HepG2 (cell line): Measurements from ENCODE around the gene WDR93. TPM values are rescaled to one million over a fixed set of nuclear protein-coding genes. Genes with fewer than 3 reads are reported as not detected.

ENCODE experiments used
- ATAC-seq: fragments of 200-7000 bp; cut with Tn5 transposase; 3 replicates; pipeline ENCODE4 v1.9.1; 2020; ENCODE audit warnings: mild to moderate bottlenecking, moderate library complexity
- BruUV-seq: library from RNA; stranded (reverse); fragments of 400-500 nt; replicated peaks from 2 replicates; lab custom pipeline; 2021; lab: Mats Ljungman, UMichigan
- CTCF ChIA-PET: fragments of 300-600 bp; formaldehyde crosslinking; extraction: SDS; loops from one replicate; lab custom pipeline; 2021; ENCODE audit warnings: low total read pairs, inconsistent platforms, low intra/inter-chr PET ratio; lab: Yijun Ruan, JAX
- POLR2A ChIA-PET: fragments of 350-600 bp; sonication (Branson Sonifier 250); formaldehyde crosslinking; loops from one replicate; lab custom pipeline; 2020; ENCODE audit warnings: antibody characterized with exemption, inconsistent platforms; lab: Yijun Ruan, JAX
- DNase-seq: peaks from one replicate; pipeline ENCODE4 v3.0.0-alpha.2; 2015; ENCODE audit warnings: low spot score
- FAIRE-seq: peaks from 3 replicates; lab custom pipeline; 2011; peaks lifted over from hg19 to GRCh38; lab: Jason Lieb, UNC
- H2AFZ ChIP-seq: one replicate; pipeline ENCODE4 v1.6.1; 2011; ENCODE audit warnings: low read length, inconsistent platforms
- H3K27ac ChIP-seq: fragments of 300-600 bp; 3 replicates; pipeline ENCODE4 v1.8.0; 2011; ENCODE audit warnings: mixed run types, mild to moderate bottlenecking, mixed read lengths, low read length, inconsistent platforms; ENCODE audit not compliant: insufficient read depth; ENCODE audit errors: extremely low read length
- H3K27me3 ChIP-seq, 2 experiments: fragments of 200-600 bp in 1 of 2; 2 replicates in 1 of 2; 3 replicates in 1 of 2; pipeline versions ENCODE4 v1.6.0 to v1.8.0; 2011; ENCODE audit warnings: low read length in 2 of 2, mild to moderate bottlenecking in 2 of 2, moderate library complexity in 2 of 2, inconsistent platforms in 1 of 2; ENCODE audit not compliant: insufficient read depth in 2 of 2, control insufficient read depth in 1 of 2
- H3K36me3 ChIP-seq, 2 experiments: fragments of 200-600 bp in 1 of 2; replicated peaks in 1 of 2; 2 replicates in 1 of 2; 3 replicates in 1 of 2; pipeline versions ENCODE4 v1.5.1 to v1.8.0; 2011; ENCODE audit warnings: low read length in 2 of 2, inconsistent platforms in 1 of 2; ENCODE audit not compliant: insufficient read depth in 2 of 2, control insufficient read depth in 1 of 2
- H3K4me1 ChIP-seq: 2 replicates; pipeline ENCODE4 v1.5.1; 2012; ENCODE audit warnings: low read length, inconsistent platforms; ENCODE audit not compliant: insufficient read depth
- H3K4me2 ChIP-seq: 2 replicates; pipeline ENCODE4 v1.6.0; 2011; ENCODE audit warnings: low read depth, low read length, inconsistent platforms
- H3K4me3 ChIP-seq, 3 experiments: fragments of 200-600 bp in 1 of 3; sonication (generic), shearing (Covaris generic) in 1 of 3; replicated peaks in 1 of 3; 2 replicates each; pipeline ENCODE4 v1.5.1; 2011 to 2016; ENCODE audit warnings: low read length in 3 of 3, inconsistent platforms in 2 of 3, low read depth in 2 of 3, mild to moderate bottlenecking in 2 of 3, control low read depth in 1 of 3, mixed read lengths in 1 of 3; ENCODE audit not compliant: insufficient read depth in 1 of 3
- H3K79me2 ChIP-seq: one replicate; pipeline ENCODE4 v1.6.1; 2011; ENCODE audit warnings: low read length, inconsistent platforms; ENCODE audit not compliant: insufficient read depth
- H3K9ac ChIP-seq: 2 replicates; pipeline ENCODE4 v1.6.0; 2011; ENCODE audit warnings: mild to moderate bottlenecking, low read depth, low read length, inconsistent platforms; ENCODE audit not compliant: insufficient read depth
- H3K9me3 ChIP-seq: 2 replicates; pipeline ENCODE4 v1.5.1; 2012; ENCODE audit warnings: mild to moderate bottlenecking, low read length
- H4K20me1 ChIP-seq: 2 replicates; pipeline ENCODE4 v1.6.0; 2011; ENCODE audit warnings: inconsistent platforms, mild to moderate bottlenecking, low read length, moderate library complexity; ENCODE audit not compliant: insufficient read depth
- ASH2L ChIP-seq: fragments of 300-600, 200-600 bp; sonication (generic); IDR thresholded peaks from 2 replicates; pipeline ENCODE4 v1.7.0; 2017; ENCODE audit warnings: low read depth, mild to moderate bottlenecking, moderate library complexity, mixed read lengths, low read length; ENCODE audit not compliant: insufficient read length
- CC2D1A ChIP-seq: sonication (generic); formaldehyde crosslinking; IDR thresholded peaks from 2 replicates; pipeline ENCODE4 v1.8.1; 2023; ENCODE audit warnings: mild to moderate bottlenecking, missing genetic modification reagents
- GATAD1 ChIP-seq: IDR thresholded peaks from 2 replicates; pipeline ENCODE4 v1.6.1; 2016; ENCODE audit warnings: missing genetic modification reagents, missing compliant biosample characterization
- MYC ChIP-seq: sonication (generic); formaldehyde crosslinking; IDR thresholded peaks from 2 replicates; pipeline ENCODE4 v1.9.0; 2021; ENCODE audit warnings: missing genetic modification reagents, borderline replicate concordance
- NFATC3 ChIP-seq: sonication (generic); formaldehyde crosslinking; IDR thresholded peaks from 2 replicates; pipeline ENCODE4 v1.5.1; 2020; ENCODE audit warnings: mild to moderate bottlenecking, missing genetic modification reagents
- RORA ChIP-seq: sonication (generic); formaldehyde crosslinking; IDR thresholded peaks from 2 replicates; pipeline ENCODE4 v1.5.0; 2020; ENCODE audit warnings: mild to moderate bottlenecking, missing genetic modification reagents, moderate library complexity
- SIX1 ChIP-seq: sonication (generic); formaldehyde crosslinking; IDR thresholded peaks from 2 replicates; pipeline ENCODE4 v1.4.0; 2020; ENCODE audit warnings: missing genetic modification reagents, borderline replicate concordance
- ZMYM3 ChIP-seq: sonication (generic); formaldehyde crosslinking; IDR thresholded peaks from 2 replicates; pipeline ENCODE4 v1.5.1; 2020; ENCODE audit warnings: mild to moderate bottlenecking, missing genetic modification reagents
- ZNF143 ChIP-seq: sonication (generic); formaldehyde crosslinking; IDR thresholded peaks from 2 replicates; pipeline ENCODE4 v1.4.0; 2020; ENCODE audit warnings: missing genetic modification reagents
- ZNF607 ChIP-seq: sonication (generic); formaldehyde crosslinking; IDR thresholded peaks from 2 replicates; pipeline ENCODE4 v1.5.1; 2020; ENCODE audit warnings: missing genetic modification reagents, mild to moderate bottlenecking, borderline replicate concordance
- ZNF629 ChIP-seq: sonication (generic); formaldehyde crosslinking; conservative IDR thresholded peaks from 2 replicates; pipeline ENCODE4 v1.5.0; 2020; ENCODE audit warnings: missing genetic modification reagents
- ZNF687 ChIP-seq: sonication (generic); formaldehyde crosslinking; IDR thresholded peaks from 2 replicates; pipeline ENCODE4 v1.5.1; 2020; ENCODE audit warnings: mild to moderate bottlenecking, missing genetic modification reagents, moderate library complexity
- WGBS: methylation state at CpG from one replicate; pipeline ENCODE4 v1.1.6; 2017; ENCODE audit warnings: low lambda C conversion rate; 5-methylcytosine and 5-hydroxymethylcytosine counted together
- in situ Hi-C: cut with HindIII; loops from 2 replicates; pipeline ENCODE4 v1.10.0; 2017; ENCODE audit warnings: low pct_unique_long_range_greater_than_20kb; ENCODE audit not compliant: extremely low pct_ligation_motif_present
- intact Hi-C: fragments of 100-400 bp; cut with micrococcal nuclease; formaldehyde crosslinking; loops from one replicate; pipeline ENCODE4 v1.10.0; 2022; ENCODE audit not compliant: unreplicated experiment
- polyA plus RNA-seq, 8 experiments: library from polyadenylated mRNA; depleted of rRNA in 3 of 8; stranded (reverse) in 7 of 8; unstranded in 1 of 8; fragments of >200 nt; fragmentation: Illumina TruSeq in 4 of 8; extraction: Trizol in 4 of 8; gene quantifications; 2 replicates each; pipeline versions ENCODE4 v1.2.1 to v1.2.3, GENCODE V29; 2011 to 2016; ENCODE audit warnings: low read depth in 4 of 8, missing spikeins in 1 of 8, mixed read lengths in 1 of 8; ENCODE audit not compliant: insufficient read depth in 1 of 8
- total RNA-seq, 5 experiments: library from RNA; depleted of rRNA; stranded (reverse); fragments of >200 nt; fragmentation: Illumina TruSeq; extraction: Trizol; gene quantifications; 2 replicates each; pipeline ENCODE4 v1.2.3, GENCODE V29; 2016; ENCODE audit warnings: low read depth in 1 of 5
- TF ChIP-seq, protein P1 (sequence below): sonication (generic); formaldehyde crosslinking; IDR thresholded peaks from 2 replicates; pipeline ENCODE4 v1.4.0; 2020; ENCODE audit warnings: missing genetic modification reagents

WDR93 gene
- total and polyA plus RNA-seq, 2 of the 13 experiments (the other 11 are each of a cell fraction or from before 2014, with no cell fraction given), result 0.07 TPM; not detected in 1

- POLR2A ChIA-PET, result no interaction called here
- no peak overlapping the region for H3K4me3 ChIP-seq
- no peak overlapping the region for H3K27ac ChIP-seq
- FAIRE-seq (no peak), DNase-seq (no peak), ATAC-seq (no peak; the same call in 1 of the 3 replicates)
- CTCF ChIA-PET, result no interaction called here
- H3K36me3 ChIP-seq, result no peaks in the 10 kb centered on the region
- intact Hi-C loops (no loop called here), in situ Hi-C loops (no loop called here)
- H3K9me3 ChIP-seq, result no peaks in the 10 kb centered on the region
- no peaks in the 10 kb centered on the region for H4K20me1 ChIP-seq
- H3K9ac ChIP-seq, result no peak overlapping the region
- peaks cover 0 to 1% of the 10 kb centered on the region in 2 experiments; a peak in 1 of 5 replicates for H3K27me3 ChIP-seq
- H3K4me1 ChIP-seq, result peaks cover 28% of the 10 kb centered on the region
- 66% methylated on average over 7 of the region's 13 CpGs for WGBS
- no peaks in the 10 kb centered on the region for H3K79me2 ChIP-seq
- TF ChIP-seq ZNF607 (CRISPR knock-in tag), result no peak
- TF ChIP-seq RORA (CRISPR knock-in tag), result no peak
- TF ChIP-seq ZMYM3 (CRISPR knock-in tag), result peak; percentile 47; the same call in 1 of the 2 replicates
- TF ChIP-seq ASH2L, result no peak
- TF ChIP-seq SIX1 (CRISPR knock-in tag), result no peak
- TF ChIP-seq ZNF629, result peak; percentile 80; the same call in 1 of the 2 replicates
- TF ChIP-seq ZNF687 (CRISPR knock-in tag), result no peak
- TF ChIP-seq MYC (CRISPR knock-in tag), result no peak
- no peak for TF ChIP-seq NFATC3 (CRISPR knock-in tag)
- TF ChIP-seq, protein P1, sequence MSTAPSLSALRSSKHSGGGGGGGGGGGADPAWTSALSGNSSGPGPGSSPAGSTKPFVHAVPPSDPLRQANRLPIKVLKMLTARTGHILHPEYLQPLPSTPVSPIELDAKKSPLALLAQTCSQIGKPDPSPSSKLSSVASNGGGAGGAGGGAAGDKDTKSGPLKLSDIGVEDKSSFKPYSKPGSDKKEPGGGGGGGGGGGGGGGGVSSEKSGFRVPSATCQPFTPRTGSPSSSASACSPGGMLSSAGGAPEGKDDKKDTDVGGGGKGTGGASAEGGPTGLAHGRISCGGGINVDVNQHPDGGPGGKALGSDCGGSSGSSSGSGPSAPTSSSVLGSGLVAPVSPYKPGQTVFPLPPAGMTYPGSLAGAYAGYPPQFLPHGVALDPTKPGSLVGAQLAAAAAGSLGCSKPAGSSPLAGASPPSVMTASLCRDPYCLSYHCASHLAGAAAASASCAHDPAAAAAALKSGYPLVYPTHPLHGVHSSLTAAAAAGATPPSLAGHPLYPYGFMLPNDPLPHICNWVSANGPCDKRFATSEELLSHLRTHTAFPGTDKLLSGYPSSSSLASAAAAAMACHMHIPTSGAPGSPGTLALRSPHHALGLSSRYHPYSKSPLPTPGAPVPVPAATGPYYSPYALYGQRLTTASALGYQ, result no peak
- no peak for TF ChIP-seq CC2D1A (CRISPR knock-in tag)
- TF ChIP-seq ZNF143 (CRISPR knock-in tag), result no peak
- TF ChIP-seq GATAD1, result no peak
- no peak overlapping the region for H3K4me2 ChIP-seq
- H2AFZ ChIP-seq, result no peak overlapping the region
- no TSS peak for BruUV-seq
Measured at GRCh38 chr15:89666858-89667705, 23.5 kb upstream of the WDR93 start.
